ENCODE results near the gene MT3. TPM values are rescaled to one million over a fixed set of nuclear protein-coding genes. Genes with fewer than 3 reads are reported as not detected.

Gene MT3
- total RNA-seq, 4 donors from 2014 or later: not detected

GRCh38 chr16:56558024-56558747, 31.1 kb upstream of the MT3 start:
- Histone ChIP-seq H3K4me3 (no peak overlapping the region), H3K4me1 (no peaks in the 10 kb centered on the region), H3K27me3 (no peaks in the 10 kb centered on the region), H3K36me3 (no peaks in the 10 kb centered on the region), H3K27ac (no peak overlapping the region), H3K9me3 (no peaks in the 10 kb centered on the region)
- no peak for DNase-seq
- TF ChIP-seq CTCF (IDR thresholded peaks at IDR 0.05): no peak
- no peak for TF ChIP-seq POLR2A (IDR thresholded peaks at IDR 0.05)

DNA sequence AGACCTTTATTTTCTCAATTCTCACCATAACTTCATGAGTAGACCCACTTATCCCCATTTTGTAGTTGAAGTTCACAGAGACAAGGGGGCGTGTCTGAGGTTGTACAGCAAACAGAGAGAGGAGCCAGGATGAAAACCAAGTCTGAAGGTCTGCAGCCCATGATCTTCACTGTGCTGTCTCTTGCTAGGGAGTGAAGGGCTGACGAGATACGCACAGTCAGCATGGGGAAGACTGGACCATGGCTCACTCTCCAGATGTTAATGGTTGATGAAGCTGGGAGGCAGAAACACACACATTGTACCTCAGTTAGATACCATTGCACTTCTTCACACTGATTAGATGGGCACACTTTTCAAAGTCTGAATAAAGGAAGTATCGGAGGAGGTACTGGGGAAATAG, 30.2 kb upstream of the MT3 start:
- Histone ChIP-seq H3K4me1 (no peaks in the 10 kb centered on the region), H3K27me3 (no peaks in the 10 kb centered on the region), H3K9me3 (no peaks in the 10 kb centered on the region), H3K36me3 (no peaks in the 10 kb centered on the region), H3K27ac (no peak overlapping the region), H3K4me3 (no peak overlapping the region)
- TF ChIP-seq POLR2A (IDR thresholded peaks at IDR 0.05): no peak
- no peak for DNase-seq

- no peaks in the 10 kb centered on the region for H3K4me1 ChIP-seq
- no peak for DNase-seq
- TF ChIP-seq CTCF (IDR thresholded peaks at IDR 0.05): no peak
- no peak for TF ChIP-seq POLR2A (IDR thresholded peaks at IDR 0.05)
- no peaks in the 10 kb centered on the region for H3K9me3 ChIP-seq
- H3K27ac ChIP-seq: no peak overlapping the region
- H3K4me3 ChIP-seq: no peak overlapping the region
- no peaks in the 10 kb centered on the region for H3K27me3 ChIP-seq
- no peaks in the 10 kb centered on the region for H3K36me3 ChIP-seq
Measured at GRCh38 chr16:56560447-56560846, 28.9 kb upstream of the MT3 start.

DNA sequence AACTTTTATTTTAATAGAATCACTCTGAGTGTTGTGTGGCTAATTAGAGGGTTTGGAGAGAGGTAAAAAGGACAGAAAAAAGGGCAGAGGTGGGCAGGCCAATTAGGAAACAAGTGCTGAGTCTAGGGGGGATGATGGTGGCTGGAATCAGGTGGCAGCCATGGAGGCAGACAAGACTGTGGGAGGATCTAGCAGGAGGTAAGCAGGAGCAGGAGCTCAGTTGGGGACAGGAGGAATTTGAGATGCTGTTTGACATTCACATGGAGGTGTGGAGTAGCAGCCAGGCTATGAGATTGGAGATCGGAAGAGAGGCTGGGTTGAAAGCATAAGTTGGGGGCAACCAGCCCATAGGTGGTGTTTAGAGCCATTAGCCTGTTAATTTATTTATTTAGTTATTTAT, 28.2 kb upstream of the MT3 start:
- Histone ChIP-seq H3K36me3 (no peaks in the 10 kb centered on the region), H3K27ac (no peak overlapping the region), H3K27me3 (no peaks in the 10 kb centered on the region), H3K9me3 (no peaks in the 10 kb centered on the region), H3K4me1 (no peaks in the 10 kb centered on the region), H3K4me3 (no peak overlapping the region)
- no peak for TF ChIP-seq CTCF (IDR thresholded peaks at IDR 0.05)
- TF ChIP-seq POLR2A (IDR thresholded peaks at IDR 0.05): no peak
- no peak for DNase-seq

DNA sequence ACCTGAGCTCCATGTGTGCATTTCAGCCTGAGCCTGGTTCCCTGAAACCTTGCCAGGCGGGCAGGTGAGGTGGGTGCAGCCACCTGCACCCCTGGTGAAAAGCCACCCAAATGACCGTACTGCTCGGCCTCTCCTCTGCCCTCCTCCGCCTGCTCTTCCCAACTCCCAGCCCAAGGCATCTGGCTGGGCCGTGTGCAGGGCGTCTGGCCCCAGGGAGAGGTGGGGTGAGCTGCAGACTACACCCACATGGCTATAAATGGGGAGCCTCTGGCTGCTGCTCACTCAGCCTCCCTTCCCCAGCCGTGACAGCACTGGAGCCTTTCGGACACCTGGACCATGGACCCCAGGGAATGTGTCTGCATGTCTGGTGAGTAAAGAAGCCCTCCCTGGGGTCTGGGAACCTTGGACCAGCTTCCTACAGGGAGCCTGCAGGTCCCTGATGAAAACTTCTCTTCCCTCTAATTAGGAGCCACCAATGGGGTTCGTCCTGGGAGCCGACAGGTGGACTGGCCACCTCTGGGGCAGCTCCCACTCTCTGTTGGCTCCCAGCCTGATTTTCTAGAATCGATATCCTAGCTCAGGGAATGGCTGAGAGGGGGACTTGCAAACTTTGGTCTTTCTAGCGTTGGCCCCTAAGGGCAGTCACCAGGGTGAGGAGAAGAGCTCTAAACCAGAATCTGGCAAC, 24.4 kb upstream of the MT3 start, which contains the start of gene MT4:
Gene MT4 (plus strand): TSS at position 281 of the 685 bp plus-strand sequence. CDS start 56 bp downstream, at position 337.
- Histone ChIP-seq H3K36me3 (no peaks in the 10 kb centered on the region), H3K27me3 (no peaks in the 10 kb centered on the region), H3K4me1 (no peaks in the 10 kb centered on the region), H3K4me3 (no peak within 1 kb of the TSS), H3K27ac (no peak within 1 kb of the TSS), H3K9me3 (no peaks in the 10 kb centered on the region)
- TF ChIP-seq POLR2A (IDR thresholded peaks at IDR 0.05) (no peak), CTCF (IDR thresholded peaks at IDR 0.05) (no peak)
- DNase-seq: no peak

DNA sequence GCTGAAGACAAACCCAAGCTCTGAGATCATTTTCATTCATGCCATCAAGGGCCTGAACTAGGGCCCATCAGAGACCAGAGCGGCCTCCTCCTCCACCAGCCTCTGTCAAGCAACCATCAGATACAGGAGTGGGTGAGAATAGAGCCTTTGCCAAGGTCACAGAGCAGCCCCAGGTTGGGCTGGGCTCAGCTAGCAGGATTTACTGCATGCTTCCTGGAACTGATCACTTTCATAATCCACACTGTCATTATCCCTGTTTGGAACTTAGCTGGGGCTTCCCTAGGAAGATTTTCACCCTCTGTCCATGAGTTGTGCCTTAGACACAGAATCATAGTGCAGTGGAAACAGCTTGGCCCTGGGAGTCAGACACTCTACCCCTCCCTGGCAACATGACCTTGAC, 19.4 kb upstream of the MT3 start:
- no peak overlapping the region for H3K4me3 ChIP-seq
- DNase-seq: no peak
- no peaks in the 10 kb centered on the region for H3K36me3 ChIP-seq
- no peaks in the 10 kb centered on the region for H3K9me3 ChIP-seq
- no peak for TF ChIP-seq POLR2A (IDR thresholded peaks at IDR 0.05)
- no peak for TF ChIP-seq CTCF (IDR thresholded peaks at IDR 0.05)
- no peaks in the 10 kb centered on the region for H3K4me1 ChIP-seq
- H3K27me3 ChIP-seq: no peaks in the 10 kb centered on the region
- no peak overlapping the region for H3K27ac ChIP-seq

All from Peyer's patch (tissue), 4 donors.